SK-N-SH (cell line): Measurements from ENCODE around the gene OR2M4. TPM values are rescaled to one million over a fixed set of nuclear protein-coding genes. Genes with fewer than 3 reads are reported as not detected.

Experiments
- CTCF ChIA-PET: fragments of 300-600, 350-600 bp; formaldehyde crosslinking; extraction: SDS; loops from one replicate; lab custom pipeline; 2021; lab: Yijun Ruan, JAX
- POLR2A ChIA-PET: fragments of 350-600 bp; sonication (Branson Sonifier 250); formaldehyde crosslinking; extraction: SDS; loops from one replicate; lab custom pipeline; 2020; ENCODE audit warnings: antibody characterized with exemption, inconsistent platforms; lab: Yijun Ruan, JAX
- DNase-seq: peaks from one replicate; pipeline ENCODE4 v3.0.0; 2012
- H2AFZ ChIP-seq: fragments of 200-600 bp; sonication (generic); 2 replicates; pipeline ENCODE4 v1.8.1; 2016; ENCODE audit warnings: antibody characterized with exemption, mild to moderate bottlenecking, low read depth
- H3F3A ChIP-seq: fragments of 200-600 bp; sonication (generic); replicated peaks from 2 replicates; pipeline ENCODE3; 2016; ENCODE audit warnings: antibody characterized with exemption, mild to moderate bottlenecking; ENCODE audit not compliant: insufficient read depth
- H3K27ac ChIP-seq, 2 experiments: fragments of 200-500 bp in 1 of 2; fragments of 200-600 bp in 1 of 2; sonication (Bioruptor generic) in 1 of 2; sonication (generic), shearing (Covaris generic) in 1 of 2; 2 replicates each; pipeline versions ENCODE4 v1.5.1 to v1.6.1; 2014 to 2016; ENCODE audit warnings: low read depth in 2 of 2, inconsistent platforms in 1 of 2, low read length in 1 of 2, mild to moderate bottlenecking in 1 of 2, mixed read lengths in 1 of 2
- H3K27me3 ChIP-seq: fragments of 200-600 bp; sonication (generic), shearing (Covaris generic); 2 replicates; pipeline ENCODE4 v1.6.1; 2016; ENCODE audit warnings: mixed run types; ENCODE audit not compliant: insufficient read depth
- H3K36me3 ChIP-seq, 2 experiments: fragments of 200-500 bp in 1 of 2; fragments of 200-600 bp in 1 of 2; sonication (Bioruptor generic) in 1 of 2; sonication (generic) in 1 of 2; replicated peaks in 1 of 2; 2 replicates each; pipeline versions ENCODE3 to v1.5.1; 2014 to 2016; ENCODE audit warnings: low read length in 1 of 2, mild to moderate bottlenecking in 1 of 2; ENCODE audit not compliant: insufficient read depth in 2 of 2, control insufficient read depth in 1 of 2
- H3K4me1 ChIP-seq, 2 experiments: fragments of 200-500 bp in 1 of 2; fragments of 200-600 bp in 1 of 2; sonication (Bioruptor generic) in 1 of 2; sonication (generic), shearing (Covaris generic) in 1 of 2; 2 replicates each; pipeline versions ENCODE4 v1.5.1 to v1.6.1; 2014 to 2016; ENCODE audit warnings: low read depth in 1 of 2, low read length in 1 of 2, mixed run types in 1 of 2; ENCODE audit not compliant: insufficient read depth in 2 of 2, control insufficient read depth in 1 of 2
- H3K4me2 ChIP-seq: fragments of 200-600 bp; sonication (generic), shearing (Covaris generic); 2 replicates; pipeline ENCODE4 v1.6.1; 2017; ENCODE audit warnings: mixed run types
- H3K4me3 ChIP-seq, 2 experiments: fragments of 200-500 bp in 1 of 2; fragments of 200-600 bp in 1 of 2; sonication (Bioruptor generic) in 1 of 2; sonication (generic), shearing (Covaris generic) in 1 of 2; 2 replicates each; pipeline versions ENCODE4 v1.5.1 to v1.8.1; 2014 to 2016; ENCODE audit warnings: low read depth in 2 of 2, inconsistent platforms in 1 of 2, low read length in 1 of 2, mild to moderate bottlenecking in 1 of 2, mixed read lengths in 1 of 2, moderate library complexity in 1 of 2
- H3K79me2 ChIP-seq: fragments of 200-600 bp; sonication (generic); 2 replicates; pipeline ENCODE4 v1.8.1; 2017; ENCODE audit warnings: mild to moderate bottlenecking; ENCODE audit not compliant: insufficient read depth
- H3K9ac ChIP-seq: fragments of 200-600 bp; sonication (generic); 2 replicates; pipeline ENCODE4 v1.6.1; 2017; ENCODE audit warnings: mixed run types
- H3K9me2 ChIP-seq: fragments of 200-600 bp; sonication (generic); 2 replicates; pipeline ENCODE4 v1.6.1; 2017; ENCODE audit warnings: mixed run types
- H3K9me3 ChIP-seq: fragments of 200-600 bp; sonication (generic); 2 replicates; pipeline ENCODE4 v1.6.1; 2017; ENCODE audit warnings: mixed run types, mild to moderate bottlenecking, moderate library complexity
- H4K20me1 ChIP-seq: fragments of 200-600 bp; sonication (generic); 2 replicates; pipeline ENCODE4 v1.6.1; 2017; ENCODE audit warnings: mild to moderate bottlenecking, mixed run types; ENCODE audit not compliant: insufficient read depth
- CHD2 ChIP-seq: fragments of 150-350 bp; IDR thresholded peaks from 2 replicates; pipeline ENCODE4 v1.6.1; 2018; ENCODE audit warnings: low read length; ENCODE audit not compliant: partially characterized antibody
- JUND ChIP-seq: IDR thresholded peaks from 2 replicates; pipeline ENCODE4 v1.4.0; 2012
- MEF2A ChIP-seq: IDR thresholded peaks from 2 replicates; pipeline ENCODE4 v1.4.0; 2012; ENCODE audit warnings: low read depth, borderline replicate concordance
- MXI1 ChIP-seq: IDR thresholded peaks from 2 replicates; pipeline ENCODE4 v1.6.1; 2012; ENCODE audit warnings: mild to moderate bottlenecking, low read depth, low read length, improper control_type of control experiment
- POLR2AphosphoS5 ChIP-seq: IDR thresholded peaks from 2 replicates; pipeline ENCODE4 v1.6.1; 2012; ENCODE audit warnings: low read depth, low read length
- RFX5 ChIP-seq: IDR thresholded peaks from 2 replicates; pipeline ENCODE4 v1.6.1; 2012; ENCODE audit warnings: mild to moderate bottlenecking, improper control_type of control experiment, low read length
- SIN3A ChIP-seq: IDR thresholded peaks from 2 replicates; pipeline ENCODE4 v1.6.1; 2012; ENCODE audit warnings: low read depth, mild to moderate bottlenecking, low read length, moderate library complexity, borderline replicate concordance
- WGBS: methylation state at CpG from one replicate; pipeline ENCODE4 v1.1.6; 2017; ENCODE audit warnings: low lambda C conversion rate; 5-methylcytosine and 5-hydroxymethylcytosine counted together
- polyA plus RNA-seq, 3 experiments: library from polyadenylated mRNA; depleted of rRNA; stranded (reverse); fragments of >200 nt; gene quantifications; 2 replicates each; pipeline ENCODE4 v1.2.3, GENCODE V29; 2012
- TF ChIP-seq, protein P1 (sequence below): IDR thresholded peaks from 2 replicates; pipeline ENCODE4 v1.6.1; 2012; ENCODE audit warnings: mild to moderate bottlenecking, low read depth, low read length, moderate library complexity

The OR2M4 gene, protein sequence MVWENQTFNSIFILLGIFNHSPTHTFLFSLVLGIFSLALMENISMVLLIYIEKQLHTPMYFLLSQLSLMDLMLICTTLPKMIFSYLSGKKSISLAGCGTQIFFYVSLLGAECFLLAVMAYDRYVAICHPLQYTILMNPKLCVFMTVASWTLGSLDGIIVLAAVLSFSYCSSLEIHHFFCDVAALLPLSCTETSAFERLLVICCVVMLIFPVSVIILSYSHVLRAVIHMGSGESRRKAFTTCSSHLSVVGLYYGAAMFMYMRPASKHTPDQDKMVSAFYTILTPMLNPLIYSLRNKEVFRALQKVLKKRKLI
- not detected in 2 replicates for polyA plus RNA-seq (2012; rRNA removed)
- 0.01 TPM in 1 of 2 replicates, not detected in the other for polyA plus RNA-seq (2012; cell fraction: cytosol; rRNA removed)
- not detected in 2 replicates for polyA plus RNA-seq (2012; cell fraction: nucleus; rRNA removed)

DNA sequence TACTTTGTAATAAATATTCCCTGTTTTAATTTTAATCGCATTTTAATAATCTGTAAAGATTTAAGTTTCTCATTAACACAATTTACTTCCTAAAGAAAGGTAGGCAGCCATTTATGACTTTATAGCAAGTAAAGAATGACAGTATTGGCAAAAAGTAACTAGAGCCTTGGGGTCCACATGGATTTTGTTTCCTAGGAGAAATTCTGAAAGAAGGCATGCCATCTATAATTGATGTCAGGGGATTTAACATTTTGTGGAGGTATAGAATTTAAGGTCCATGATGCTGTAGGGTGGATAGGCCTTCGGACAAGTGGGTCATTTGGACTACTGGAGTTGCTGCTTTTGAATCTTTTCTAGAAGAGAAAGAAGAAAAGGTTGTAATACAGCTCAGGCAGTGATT lies at the start of gene OR2M4:
OR2M4 (plus strand) TSS at position 301 of the 400 bp plus-strand sequence. CDS start 7,512 bp downstream, outside the sequence.
- Histone ChIP-seq H3K27me3 (no peaks in the 10 kb centered on the region), H4K20me1 (no peaks in the 10 kb centered on the region), H3K27ac (no peak within 1 kb of the TSS), H3K9me2 (no peaks in the 10 kb centered on the region), H3K9ac (no peak within 1 kb of the TSS), H3K9me3 (peaks cover under 1% of the 10 kb centered on the region), H3K79me2 (no peaks in the 10 kb centered on the region), H3F3A (no peaks in the 10 kb centered on the region), H2AFZ (no peak within 1 kb of the TSS), H3K36me3 (no peaks in the 10 kb centered on the region), H3K4me2 (no peak within 1 kb of the TSS), H3K4me1 (no peaks in the 10 kb centered on the region), H3K4me3 (no peak within 1 kb of the TSS)
- no peak for DNase-seq
- TF ChIP-seq POLR2AphosphoS5 (no peak), SIN3A (no peak), RFX5 (no peak)
- TF ChIP-seq, protein P1, sequence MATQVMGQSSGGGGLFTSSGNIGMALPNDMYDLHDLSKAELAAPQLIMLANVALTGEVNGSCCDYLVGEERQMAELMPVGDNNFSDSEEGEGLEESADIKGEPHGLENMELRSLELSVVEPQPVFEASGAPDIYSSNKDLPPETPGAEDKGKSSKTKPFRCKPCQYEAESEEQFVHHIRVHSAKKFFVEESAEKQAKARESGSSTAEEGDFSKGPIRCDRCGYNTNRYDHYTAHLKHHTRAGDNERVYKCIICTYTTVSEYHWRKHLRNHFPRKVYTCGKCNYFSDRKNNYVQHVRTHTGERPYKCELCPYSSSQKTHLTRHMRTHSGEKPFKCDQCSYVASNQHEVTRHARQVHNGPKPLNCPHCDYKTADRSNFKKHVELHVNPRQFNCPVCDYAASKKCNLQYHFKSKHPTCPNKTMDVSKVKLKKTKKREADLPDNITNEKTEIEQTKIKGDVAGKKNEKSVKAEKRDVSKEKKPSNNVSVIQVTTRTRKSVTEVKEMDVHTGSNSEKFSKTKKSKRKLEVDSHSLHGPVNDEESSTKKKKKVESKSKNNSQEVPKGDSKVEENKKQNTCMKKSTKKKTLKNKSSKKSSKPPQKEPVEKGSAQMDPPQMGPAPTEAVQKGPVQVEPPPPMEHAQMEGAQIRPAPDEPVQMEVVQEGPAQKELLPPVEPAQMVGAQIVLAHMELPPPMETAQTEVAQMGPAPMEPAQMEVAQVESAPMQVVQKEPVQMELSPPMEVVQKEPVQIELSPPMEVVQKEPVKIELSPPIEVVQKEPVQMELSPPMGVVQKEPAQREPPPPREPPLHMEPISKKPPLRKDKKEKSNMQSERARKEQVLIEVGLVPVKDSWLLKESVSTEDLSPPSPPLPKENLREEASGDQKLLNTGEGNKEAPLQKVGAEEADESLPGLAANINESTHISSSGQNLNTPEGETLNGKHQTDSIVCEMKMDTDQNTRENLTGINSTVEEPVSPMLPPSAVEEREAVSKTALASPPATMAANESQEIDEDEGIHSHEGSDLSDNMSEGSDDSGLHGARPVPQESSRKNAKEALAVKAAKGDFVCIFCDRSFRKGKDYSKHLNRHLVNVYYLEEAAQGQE, result no peak
- ChIA-PET POLR2A (no interaction called here), CTCF (interaction anchor here (1.6 to 1.7 kb wide), 2 partner anchors 12 to 13 kb away, joined by 3 to 4 read pairs; no protein-coding TSS in a partner anchor)
- WGBS, result 0% methylated on average over 2 of the region's 2 CpGs

DNA sequence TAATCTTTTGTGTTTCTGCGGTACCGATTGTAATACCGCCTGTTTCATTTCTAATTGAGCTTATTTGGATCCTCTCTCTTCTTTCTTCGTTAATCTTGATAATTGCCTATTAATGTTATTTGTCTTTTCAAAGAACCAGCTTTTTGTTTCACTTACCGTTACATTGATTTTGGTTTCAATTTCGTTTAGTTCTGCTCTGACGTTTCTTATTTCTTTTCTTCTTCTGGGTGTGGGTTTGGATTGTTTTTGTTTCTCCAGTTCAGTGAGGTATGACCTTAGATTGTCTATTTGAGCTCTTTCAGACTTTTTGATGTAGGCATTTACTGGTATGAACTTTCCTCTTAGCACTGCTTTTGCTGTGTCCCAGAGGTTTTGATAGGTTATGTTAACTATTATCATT lies 47.2 kb upstream of the OR2M4 start:
- TF ChIP-seq JUND (no peak), MXI1 (no peak), CHD2 (no peak), MEF2A (no peak)
- POLR2A ChIA-PET, result no interaction called here
- 19% methylated on average over 7 of the region's 7 CpGs for WGBS

More for the DNA sequence above, 47.2 kb upstream of the OR2M4 start:
- no peaks in the 10 kb centered on the region for H3K9me3 ChIP-seq
- no peak overlapping the region for H2AFZ ChIP-seq
- no peak for DNase-seq
- no peak overlapping the region for H3K27ac ChIP-seq
- no peaks in the 10 kb centered on the region for H4K20me1 ChIP-seq
- no peaks in the 10 kb centered on the region for H3K79me2 ChIP-seq
- no peak overlapping the region for H3K9ac ChIP-seq
- CTCF ChIA-PET, result no interaction called here
- H3K9me2 ChIP-seq, result no peaks in the 10 kb centered on the region
- H3F3A ChIP-seq, result no peaks in the 10 kb centered on the region
- no peaks in the 10 kb centered on the region for H3K4me1 ChIP-seq
- H3K27me3 ChIP-seq, result no peaks in the 10 kb centered on the region
- H3K4me3 ChIP-seq, result no peak overlapping the region
- H3K4me2 ChIP-seq, result no peak overlapping the region
- no peaks in the 10 kb centered on the region for H3K36me3 ChIP-seq
